ENCODE data around the gene FMNL2.
"Not testable (repeated sequence)": the region's sequence is repeated elsewhere in the genome, so short reads cannot be mapped to it uniquely, and the experiment has no call there.

The FMNL2 gene

DNA sequence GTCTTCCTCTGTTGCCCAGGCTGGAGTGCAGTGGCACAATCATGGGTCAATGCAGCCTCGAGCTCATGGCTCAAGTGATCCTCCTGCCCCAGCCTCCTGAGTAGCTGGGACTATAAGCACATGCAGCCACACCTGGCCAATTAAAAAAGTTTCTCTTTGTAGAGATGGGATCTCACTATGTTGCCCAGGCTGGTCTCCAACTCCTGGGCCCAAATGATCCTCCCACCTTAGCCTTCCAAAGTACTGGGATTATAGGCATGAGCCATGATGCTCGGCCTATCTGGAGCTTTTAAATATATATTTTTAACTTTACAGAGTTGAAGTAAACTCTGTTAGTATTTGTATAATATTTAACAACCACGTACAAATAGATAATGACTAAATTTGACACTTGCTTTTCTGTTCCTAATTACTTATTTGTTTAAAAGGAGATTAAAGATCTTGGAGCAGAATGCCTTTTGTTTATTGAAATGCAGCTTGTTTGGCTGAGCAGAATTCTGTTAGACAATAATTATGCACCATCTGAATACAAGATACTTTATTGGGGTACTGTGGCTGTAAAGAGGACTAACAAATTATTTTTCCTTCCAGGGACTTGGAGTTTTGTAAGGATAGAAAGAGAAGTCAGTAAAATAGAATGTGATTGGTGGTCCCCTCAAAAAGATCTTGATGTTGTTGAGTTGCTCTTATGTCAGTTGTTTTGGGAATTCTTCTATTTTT, 175.0 kb downstream of the FMNL2 start:
- no peak overlapping the region for H3K4me3 Mint-ChIP-seq
- H3K4me1 Mint-ChIP-seq: peaks cover 9% of the 10 kb centered on the region
- no peaks in the 10 kb centered on the region for H3K27me3 Mint-ChIP-seq
- no peak overlapping the region for H3K27ac Mint-ChIP-seq
- no peaks in the 10 kb centered on the region for H3K9me3 Mint-ChIP-seq
- DNase-seq: no peak
- no peaks in the 10 kb centered on the region for H3K36me3 Mint-ChIP-seq
- CTCF ChIA-PET: no interaction called here

DNA sequence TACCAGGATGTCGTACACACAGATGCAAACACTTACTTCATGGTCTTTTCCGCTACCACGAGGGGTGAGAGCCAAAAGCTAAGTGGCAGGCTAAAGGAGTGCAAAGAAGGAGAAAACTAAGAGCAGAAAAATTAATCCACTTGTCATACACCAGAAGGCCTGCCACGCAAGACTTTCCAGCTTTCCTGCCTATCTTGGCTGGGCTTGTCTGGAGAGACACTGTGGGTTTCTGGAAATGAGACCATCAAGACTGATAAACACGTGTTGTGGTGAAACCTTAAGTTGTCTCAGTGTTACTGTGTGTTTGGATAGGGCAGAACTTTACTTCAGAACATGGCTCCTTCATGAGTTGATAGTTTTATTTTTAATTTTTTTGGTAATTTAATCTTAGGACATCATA, 175.6 kb downstream of the FMNL2 start:
- Mint-ChIP-seq H3K27me3 (no peaks in the 10 kb centered on the region), H3K27ac (no peak overlapping the region), H3K36me3 (no peaks in the 10 kb centered on the region), H3K4me1 (peaks cover 9% of the 10 kb centered on the region), H3K9me3 (no peaks in the 10 kb centered on the region), H3K4me3 (no peak overlapping the region)
- no peak for DNase-seq
- CTCF ChIA-PET: no interaction called here

DNA sequence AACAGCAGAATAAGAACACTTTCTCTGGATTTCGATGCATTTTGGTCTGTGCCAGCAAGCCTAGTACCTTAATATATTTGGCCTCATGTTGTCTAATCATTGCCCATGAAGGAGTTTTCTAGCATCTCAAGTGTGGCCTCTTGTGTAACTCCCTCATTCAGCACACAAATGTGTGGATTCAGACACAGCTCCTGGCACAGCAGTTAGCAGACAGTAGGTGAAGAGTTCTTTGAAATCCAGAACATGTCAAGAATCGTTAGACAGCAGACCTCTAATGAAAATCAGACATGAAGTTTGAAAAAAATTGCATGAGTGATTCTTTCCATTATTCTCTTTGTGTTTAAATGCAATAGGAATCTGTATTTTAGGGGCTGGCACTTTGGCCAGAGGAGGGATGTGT, 177.0 kb downstream of the FMNL2 start:
- CTCF ChIA-PET: no interaction called here
- Mint-ChIP-seq H3K4me1 (peaks cover 4% of the 10 kb centered on the region), H3K9me3 (no peaks in the 10 kb centered on the region), H3K4me3 (no peak overlapping the region), H3K27ac (no peak overlapping the region), H3K27me3 (no peaks in the 10 kb centered on the region), H3K36me3 (no peaks in the 10 kb centered on the region)
- no peak for DNase-seq

DNA sequence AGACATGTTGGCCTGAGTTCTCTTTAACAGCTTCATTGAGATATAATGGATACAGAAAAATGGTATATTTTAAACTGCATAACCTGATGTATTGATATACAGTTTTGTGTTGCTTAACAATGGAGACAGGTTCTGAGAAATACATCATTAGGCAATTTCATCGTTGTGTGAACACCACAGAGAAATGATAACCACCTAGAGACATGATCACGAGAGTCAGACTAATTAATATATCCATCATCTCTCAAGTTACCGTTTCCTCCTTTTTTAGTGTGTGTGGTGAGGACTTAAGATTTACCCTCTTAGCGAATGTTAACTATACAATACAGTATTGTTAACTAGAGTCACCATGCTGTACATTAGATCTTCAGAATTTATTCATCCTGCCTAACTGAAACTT, 178.1 kb downstream of the FMNL2 start:
- CTCF ChIA-PET: no interaction called here
- Mint-ChIP-seq H3K9me3 (no peaks in the 10 kb centered on the region), H3K36me3 (no peaks in the 10 kb centered on the region)

DNA sequence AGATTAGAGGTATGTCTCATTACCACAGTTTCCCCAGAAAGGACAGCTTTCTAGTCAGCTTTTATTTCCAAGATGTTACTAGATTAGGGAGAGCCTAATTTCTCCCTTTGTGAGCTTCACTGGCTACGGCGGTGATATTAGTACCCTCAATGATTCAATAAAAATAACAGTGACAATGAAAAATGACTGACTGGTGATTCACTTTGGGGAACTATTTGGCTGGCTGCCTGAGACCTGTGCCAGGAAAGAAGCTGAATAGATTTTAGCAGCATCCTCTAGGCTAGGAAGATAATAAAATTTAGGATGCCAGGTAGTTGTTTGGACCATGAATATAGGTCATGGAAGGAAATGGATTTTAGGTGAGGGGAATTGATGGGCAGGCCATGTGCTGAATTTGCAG, 178.7 kb downstream of the FMNL2 start:
- no peak overlapping the region for H3K27ac Mint-ChIP-seq
- no peaks in the 10 kb centered on the region for H3K9me3 Mint-ChIP-seq
- CTCF ChIA-PET: no interaction called here
- H3K4me3 Mint-ChIP-seq: no peak overlapping the region
- no peak for DNase-seq
- H3K4me1 Mint-ChIP-seq: no peaks in the 10 kb centered on the region
- no peaks in the 10 kb centered on the region for H3K27me3 Mint-ChIP-seq
- no peaks in the 10 kb centered on the region for H3K36me3 Mint-ChIP-seq

More for the DNA sequence above, 178.1 kb downstream of the FMNL2 start:
- no peak for DNase-seq
- Mint-ChIP-seq H3K27ac (no peak overlapping the region), H3K27me3 (no peaks in the 10 kb centered on the region), H3K4me1 (no peaks in the 10 kb centered on the region), H3K4me3 (no peak overlapping the region)

DNA sequence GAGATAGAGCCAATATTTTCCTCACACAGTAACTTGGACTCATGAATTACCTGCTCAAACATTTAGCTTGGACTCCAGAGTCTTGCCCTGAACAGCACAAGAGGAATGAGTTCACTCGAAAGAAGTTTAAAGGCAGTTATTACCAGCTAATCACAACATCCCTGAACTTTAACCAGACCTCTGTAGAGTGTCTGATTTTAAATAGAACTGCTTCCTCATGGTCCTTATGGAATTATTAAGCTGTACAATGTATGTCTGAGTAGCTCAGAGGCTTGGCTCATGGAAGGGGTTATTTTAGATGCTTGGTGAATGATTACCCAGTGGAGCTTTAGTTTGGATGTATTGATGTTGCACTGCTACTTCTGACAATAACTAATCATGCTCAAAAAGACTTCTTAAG, 183.1 kb downstream of the FMNL2 start:
- no peak overlapping the region for H3K4me3 Mint-ChIP-seq
- no peak for DNase-seq

DNA sequence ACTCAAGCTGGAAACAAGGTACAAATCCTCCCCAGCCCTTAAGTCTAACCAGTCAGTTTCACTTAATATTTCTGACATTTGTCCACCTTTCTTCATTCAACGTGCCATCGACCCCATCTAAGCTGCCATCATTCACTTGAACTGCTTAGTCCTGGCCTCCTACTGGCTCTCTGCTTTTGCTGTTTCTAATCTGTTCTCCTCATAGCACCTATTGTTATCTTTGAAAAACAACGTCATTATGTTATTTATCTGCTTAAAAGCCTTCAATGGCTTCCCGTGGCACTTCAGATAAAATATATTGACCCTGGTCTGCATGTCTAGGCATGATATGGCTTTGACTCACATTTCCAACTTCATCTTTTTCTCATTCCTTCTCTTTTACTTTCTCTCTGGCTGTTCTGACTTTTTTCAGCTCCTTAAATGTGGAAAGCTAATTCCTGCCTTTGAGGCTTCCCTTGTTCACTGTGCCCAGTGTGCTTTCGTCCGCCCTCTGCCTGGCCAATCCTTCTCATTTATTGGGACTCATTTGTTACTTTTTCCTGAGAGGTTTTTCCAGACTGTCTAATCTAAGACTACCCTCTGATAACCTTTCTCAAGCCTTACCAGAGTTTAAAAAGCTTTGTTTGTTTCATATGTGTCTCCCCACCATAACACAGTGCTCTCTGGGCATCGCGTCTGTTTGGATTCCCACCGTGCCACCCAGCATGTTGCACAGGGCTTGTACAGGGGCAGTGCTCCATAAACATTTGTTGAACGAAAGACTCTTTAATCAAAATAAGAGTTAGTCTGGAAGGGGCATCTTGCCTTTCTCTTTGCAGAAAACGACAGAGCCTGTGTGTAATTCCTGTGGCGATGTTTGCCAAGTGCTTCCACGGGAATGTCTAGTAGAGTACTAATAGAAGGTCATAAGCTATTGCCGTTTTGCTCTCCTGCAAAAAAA, 183.9 kb downstream of the FMNL2 start:
- no peak for DNase-seq
- CTCF ChIA-PET: no interaction called here
- H3K36me3 Mint-ChIP-seq: no peaks in the 10 kb centered on the region
- H3K4me3 Mint-ChIP-seq: no peak overlapping the region
- H3K27ac Mint-ChIP-seq: no peak overlapping the region
- no peaks in the 10 kb centered on the region for H3K9me3 Mint-ChIP-seq
- no peaks in the 10 kb centered on the region for H3K4me1 Mint-ChIP-seq
- no peaks in the 10 kb centered on the region for H3K27me3 Mint-ChIP-seq

More for the DNA sequence above, 183.1 kb downstream of the FMNL2 start:
- CTCF ChIA-PET: no interaction called here
- Mint-ChIP-seq H3K4me1 (no peaks in the 10 kb centered on the region), H3K27me3 (no peaks in the 10 kb centered on the region), H3K9me3 (no peaks in the 10 kb centered on the region), H3K27ac (no peak overlapping the region), H3K36me3 (no peaks in the 10 kb centered on the region)

DNA sequence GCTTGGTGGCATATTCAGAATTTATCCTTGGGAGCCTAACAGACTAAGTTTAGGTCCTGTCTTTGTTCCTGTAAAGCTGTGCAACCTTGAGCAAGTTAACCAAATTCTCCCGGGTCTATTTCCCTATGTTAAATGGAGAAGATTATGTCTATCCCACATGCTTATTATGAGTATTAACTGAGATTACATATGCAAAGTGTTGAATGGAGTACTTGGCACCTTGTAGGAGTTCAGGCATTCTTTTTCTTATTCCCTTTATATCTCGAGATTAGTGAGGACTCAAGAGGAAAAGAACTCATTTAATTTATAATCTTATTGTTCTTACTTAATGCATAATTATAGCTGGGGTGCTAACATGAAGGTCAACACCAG, 184.6 kb downstream of the FMNL2 start:
- Mint-ChIP-seq H3K27ac (no peak overlapping the region), H3K36me3 (no peaks in the 10 kb centered on the region), H3K27me3 (no peaks in the 10 kb centered on the region), H3K4me1 (no peaks in the 10 kb centered on the region), H3K4me3 (no peak overlapping the region), H3K9me3 (no peaks in the 10 kb centered on the region)
- CTCF ChIA-PET: no interaction called here
- no peak for DNase-seq

DNA sequence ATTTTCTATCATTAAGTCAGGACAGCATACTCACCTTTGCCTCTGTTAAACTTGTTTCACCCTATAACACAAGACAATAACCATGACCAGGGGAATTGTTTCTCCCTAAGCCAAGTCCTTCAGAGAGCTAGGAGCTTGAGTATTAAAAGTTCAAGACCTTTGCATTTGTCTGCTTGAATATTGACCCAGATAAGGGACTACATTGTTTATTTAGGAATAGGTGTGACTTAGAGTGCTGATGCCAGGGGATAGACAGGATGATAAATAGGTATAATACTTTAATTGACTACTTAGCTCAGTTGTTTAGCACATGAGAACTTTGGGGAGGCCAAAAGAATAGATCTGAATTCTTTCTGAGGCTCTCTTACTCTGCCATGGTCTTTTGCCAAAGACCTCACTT, 185.8 kb downstream of the FMNL2 start:
- CTCF ChIA-PET: no interaction called here
- no peak overlapping the region for H3K27ac Mint-ChIP-seq
- no peaks in the 10 kb centered on the region for H3K27me3 Mint-ChIP-seq
- H3K4me1 Mint-ChIP-seq: no peaks in the 10 kb centered on the region
- no peaks in the 10 kb centered on the region for H3K36me3 Mint-ChIP-seq
- DNase-seq: no peak
- H3K9me3 Mint-ChIP-seq: no peaks in the 10 kb centered on the region
- H3K4me3 Mint-ChIP-seq: no peak overlapping the region

DNA sequence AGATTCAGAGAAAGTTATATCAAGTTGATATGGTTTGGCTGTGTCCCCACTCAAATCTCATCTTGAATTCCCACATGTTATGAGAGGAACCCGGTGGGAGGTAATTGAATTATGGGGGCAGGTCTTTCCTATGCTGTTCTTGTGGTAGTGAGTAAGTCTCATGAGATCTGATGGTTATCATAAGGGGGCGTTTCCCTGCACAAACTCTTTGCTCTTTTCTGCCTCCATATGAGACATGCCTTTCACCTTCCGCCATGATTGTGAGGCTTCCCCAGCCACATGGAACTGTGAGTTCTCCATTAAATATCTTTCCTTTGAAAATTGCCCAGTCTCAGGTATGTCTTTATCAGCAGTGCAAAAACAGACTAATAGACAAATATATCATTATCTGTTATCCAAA, 187.5 kb downstream of the FMNL2 start:
- H3K27ac Mint-ChIP-seq, H3K4me3 Mint-ChIP-seq, H3K4me1 Mint-ChIP-seq, H3K27me3 Mint-ChIP-seq, H3K36me3 Mint-ChIP-seq, H3K9me3 Mint-ChIP-seq, DNase-seq, CTCF ChIA-PET: not testable (repeated sequence)

DNA sequence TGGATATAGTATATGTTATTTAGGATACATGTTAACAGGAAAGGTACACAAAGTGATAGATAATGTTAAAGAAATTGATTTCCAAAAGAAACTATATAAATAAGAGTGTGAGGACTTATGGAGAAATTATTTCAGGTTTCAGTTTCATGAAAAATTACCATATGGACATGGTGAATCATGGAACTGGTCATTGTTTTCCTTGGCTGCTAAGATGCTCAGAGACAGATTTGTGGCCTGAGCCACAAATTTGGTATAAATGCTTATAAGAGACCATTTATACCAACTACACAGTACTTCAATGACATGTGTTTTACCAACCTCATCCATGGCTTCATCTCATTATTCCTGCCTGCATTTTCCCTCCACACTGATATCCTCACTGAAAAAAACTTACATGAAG, 188.1 kb downstream of the FMNL2 start:
- Mint-ChIP-seq H3K4me3 (no peak overlapping the region), H3K36me3 (no peaks in the 10 kb centered on the region), H3K27ac (no peak overlapping the region), H3K27me3 (no peaks in the 10 kb centered on the region), H3K4me1 (no peaks in the 10 kb centered on the region), H3K9me3 (no peaks in the 10 kb centered on the region)
- no peak for DNase-seq
- CTCF ChIA-PET: no interaction called here

DNA sequence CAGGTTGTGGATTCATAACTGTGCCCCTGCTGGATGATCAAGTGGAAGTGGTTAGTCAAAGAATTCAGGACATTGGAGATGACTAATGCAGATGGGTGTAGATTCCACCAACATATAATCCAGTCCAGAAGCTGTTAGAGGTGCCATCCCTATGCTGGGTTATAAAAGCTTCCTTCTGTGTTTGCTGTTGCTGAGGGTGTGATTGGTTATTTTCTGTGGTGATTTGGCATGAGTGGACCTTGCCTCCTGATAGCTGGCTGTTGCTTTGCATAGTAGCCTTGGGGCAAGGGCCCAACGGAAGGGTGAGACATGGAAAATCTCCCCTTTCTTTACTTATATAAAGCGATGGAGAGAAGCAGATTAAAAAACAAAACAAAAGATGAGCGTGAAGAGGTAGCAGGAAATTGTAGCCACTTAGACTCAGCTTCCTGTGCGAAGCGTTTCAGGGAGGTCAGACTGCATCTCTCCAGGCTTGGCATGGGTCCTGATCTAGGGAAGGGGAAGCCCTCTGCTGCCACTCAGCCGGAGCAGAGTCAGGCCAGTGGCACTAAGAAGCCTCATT, 190.4 kb downstream of the FMNL2 start:
- DNase-seq: no peak
- Mint-ChIP-seq H3K27ac (no peak overlapping the region), H3K27me3 (peaks cover 3% of the 10 kb centered on the region), H3K36me3 (no peaks in the 10 kb centered on the region), H3K4me3 (no peak overlapping the region), H3K4me1 (no peaks in the 10 kb centered on the region), H3K9me3 (no peaks in the 10 kb centered on the region)
- CTCF ChIA-PET: interaction anchor here (0.9 kb wide), 1 partner anchor 111 kb away, joined by 4 read pairs; no protein-coding TSS in a partner anchor

DNA sequence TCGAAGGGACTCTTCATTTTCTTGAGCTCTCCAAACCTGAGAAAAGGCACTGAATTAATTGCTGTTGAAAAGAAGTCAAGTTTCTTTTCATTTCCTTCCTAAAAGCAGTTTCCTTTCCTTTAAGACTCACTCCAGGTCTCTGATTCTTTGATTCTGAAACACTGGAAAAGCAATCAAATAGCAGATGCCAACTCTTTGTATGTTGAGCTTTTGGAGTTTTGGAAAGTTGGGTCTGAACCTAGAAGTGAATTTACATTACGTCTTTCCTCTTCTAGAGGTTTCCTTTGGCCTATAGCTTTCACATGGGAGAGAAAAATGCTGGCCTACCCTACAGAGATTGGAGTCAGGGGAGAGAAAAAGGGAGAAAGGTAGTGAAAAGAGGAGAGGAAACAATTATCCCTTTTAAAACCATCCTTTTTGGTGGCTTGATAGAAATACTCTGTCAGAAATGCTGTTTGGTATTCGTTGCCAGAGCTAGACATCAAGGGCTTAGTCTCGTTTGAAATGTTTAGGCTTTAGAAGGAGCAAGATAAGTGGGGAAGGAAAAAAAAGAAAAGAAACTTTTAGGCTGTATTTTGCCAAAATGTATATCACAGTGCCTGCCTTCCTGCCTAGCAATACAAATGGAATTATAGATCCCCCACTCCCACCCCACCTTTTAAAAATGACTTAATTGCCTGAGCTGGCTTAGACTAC, 194.6 kb downstream of the FMNL2 start:
- H3K36me3 Mint-ChIP-seq: no peaks in the 10 kb centered on the region
- no peak for DNase-seq
- H3K27me3 Mint-ChIP-seq: peaks cover 3% of the 10 kb centered on the region
- H3K4me1 Mint-ChIP-seq: no peaks in the 10 kb centered on the region
- CTCF ChIA-PET: no interaction called here
- no peak overlapping the region for H3K27ac Mint-ChIP-seq
- H3K4me3 Mint-ChIP-seq: no peak overlapping the region
- H3K9me3 Mint-ChIP-seq: no peaks in the 10 kb centered on the region

DNA sequence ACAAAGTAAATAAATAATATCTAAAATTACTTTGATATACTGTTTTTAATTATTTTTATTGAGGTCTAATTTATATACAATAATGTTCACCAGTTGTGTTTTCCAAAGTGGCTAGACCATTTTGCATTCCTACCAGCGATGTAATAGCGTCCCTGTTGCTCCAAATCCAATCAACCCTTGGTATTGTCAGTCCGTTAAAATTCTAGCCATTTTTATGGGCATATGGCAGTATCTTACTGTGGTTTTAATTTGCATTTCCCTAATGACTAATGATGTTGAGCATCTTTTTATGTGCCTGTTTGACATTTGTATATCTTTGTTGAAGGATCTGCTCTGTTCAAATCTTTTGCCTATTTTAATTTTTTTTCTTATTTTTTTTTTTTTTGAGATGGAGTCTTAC, 197.3 kb downstream of the FMNL2 start:
- no peak for DNase-seq
- CTCF ChIA-PET: no interaction called here
- no peaks in the 10 kb centered on the region for H3K4me1 Mint-ChIP-seq
- no peak overlapping the region for H3K27ac Mint-ChIP-seq
- peaks cover 7% of the 10 kb centered on the region for H3K27me3 Mint-ChIP-seq
- H3K36me3 Mint-ChIP-seq: no peaks in the 10 kb centered on the region
- no peaks in the 10 kb centered on the region for H3K9me3 Mint-ChIP-seq
- no peak overlapping the region for H3K4me3 Mint-ChIP-seq

All from activated naive CD4-positive, alpha-beta T cell treated with anti-CD3 and anti-CD28 coated beads, Interleukin-2, amount 10 ng/mL, durations not matched to agents 7 days and 5 days (primary cell).